ENCODE data around the gene UNCX.

DNA sequence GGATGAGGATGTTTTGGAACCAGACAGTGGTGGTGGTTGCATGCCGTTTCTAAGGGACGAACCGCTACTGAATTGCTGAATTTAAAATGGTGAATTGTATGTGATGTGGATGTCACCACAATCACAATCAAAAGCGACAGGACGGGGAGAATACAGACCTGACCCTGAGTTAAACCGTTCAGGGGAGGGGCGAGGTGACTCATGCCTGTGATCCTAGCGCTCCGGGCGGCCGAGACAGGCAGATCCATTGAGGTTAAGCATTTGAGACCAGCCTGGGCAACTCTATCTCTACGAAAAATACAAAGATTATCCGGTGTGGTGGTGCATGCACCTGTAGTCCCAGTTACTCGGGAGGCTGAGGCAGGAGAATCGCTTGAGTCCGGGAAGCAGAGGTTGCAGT, 46.4 kb downstream of the UNCX start:
- TF ChIP-seq, protein P1, sequence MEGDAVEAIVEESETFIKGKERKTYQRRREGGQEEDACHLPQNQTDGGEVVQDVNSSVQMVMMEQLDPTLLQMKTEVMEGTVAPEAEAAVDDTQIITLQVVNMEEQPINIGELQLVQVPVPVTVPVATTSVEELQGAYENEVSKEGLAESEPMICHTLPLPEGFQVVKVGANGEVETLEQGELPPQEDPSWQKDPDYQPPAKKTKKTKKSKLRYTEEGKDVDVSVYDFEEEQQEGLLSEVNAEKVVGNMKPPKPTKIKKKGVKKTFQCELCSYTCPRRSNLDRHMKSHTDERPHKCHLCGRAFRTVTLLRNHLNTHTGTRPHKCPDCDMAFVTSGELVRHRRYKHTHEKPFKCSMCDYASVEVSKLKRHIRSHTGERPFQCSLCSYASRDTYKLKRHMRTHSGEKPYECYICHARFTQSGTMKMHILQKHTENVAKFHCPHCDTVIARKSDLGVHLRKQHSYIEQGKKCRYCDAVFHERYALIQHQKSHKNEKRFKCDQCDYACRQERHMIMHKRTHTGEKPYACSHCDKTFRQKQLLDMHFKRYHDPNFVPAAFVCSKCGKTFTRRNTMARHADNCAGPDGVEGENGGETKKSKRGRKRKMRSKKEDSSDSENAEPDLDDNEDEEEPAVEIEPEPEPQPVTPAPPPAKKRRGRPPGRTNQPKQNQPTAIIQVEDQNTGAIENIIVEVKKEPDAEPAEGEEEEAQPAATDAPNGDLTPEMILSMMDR (IDR thresholded peaks at IDR 0.05; ENCODE audit: low read length), result no peak
- no peak for TF ChIP-seq EZH2phosphoT487 (IDR thresholded peaks at IDR 0.05; ENCODE audit: low read length)
